ENCODE measurements around the gene CACNA1G. TPM values are rescaled to one million over a fixed set of nuclear protein-coding genes. Genes with fewer than 3 reads are reported as not detected.

CACNA1G gene
- total RNA-seq, 1 donor from 2014 or later: 0.07 TPM

- H3K4me1 Mint-ChIP-seq: no peaks in the 10 kb centered on the region
These were observed 39.1 kb downstream of the CACNA1G start for GRCh38 chr17:50599606-50600005.

GRCh38 chr17:50601823-50602375 is 41.4 kb downstream of the CACNA1G start:
- Mint-ChIP-seq H3K27me3 (peaks cover 11% of the 10 kb centered on the region), H3K9me3 (no peaks in the 10 kb centered on the region), H3K36me3 (ENCODE audit: low read depth) (no peaks in the 10 kb centered on the region), H3K4me3 (no peak overlapping the region), H3K4me1 (no peaks in the 10 kb centered on the region), H3K27ac (no peak overlapping the region)
- intact Hi-C loops (cut with micrococcal nuclease): no loop called here
- no peak for DNase-seq

More at GRCh38 chr17:50599606-50600005, 39.1 kb downstream of the CACNA1G start:
- Mint-ChIP-seq H3K4me3 (no peak overlapping the region), H3K36me3 (ENCODE audit: low read depth) (no peaks in the 10 kb centered on the region), H3K27me3 (no peaks in the 10 kb centered on the region), H3K27ac (no peak overlapping the region), H3K9me3 (no peaks in the 10 kb centered on the region)
- no peak for DNase-seq
- intact Hi-C loops (cut with micrococcal nuclease): no loop called here

- no peaks in the 10 kb centered on the region for H3K4me1 Mint-ChIP-seq
These were observed 42.3 kb downstream of the CACNA1G start for GRCh38 chr17:50602836-50603235.

GRCh38 chr17:50603340-50603739 is 42.8 kb downstream of the CACNA1G start:
- Mint-ChIP-seq H3K9me3 (no peaks in the 10 kb centered on the region), H3K36me3 (ENCODE audit: low read depth) (no peaks in the 10 kb centered on the region), H3K4me3 (no peak overlapping the region), H3K27ac (no peak overlapping the region), H3K27me3 (peaks cover 13% of the 10 kb centered on the region), H3K4me1 (no peaks in the 10 kb centered on the region)
- intact Hi-C loops (cut with micrococcal nuclease): no loop called here
- DNase-seq: no peak

More at GRCh38 chr17:50602836-50603235, 42.3 kb downstream of the CACNA1G start:
- no peaks in the 10 kb centered on the region for H3K36me3 Mint-ChIP-seq (ENCODE audit: low read depth)
- H3K27ac Mint-ChIP-seq: no peak overlapping the region
- no peak overlapping the region for H3K4me3 Mint-ChIP-seq
- peaks cover 13% of the 10 kb centered on the region for H3K27me3 Mint-ChIP-seq
- no peaks in the 10 kb centered on the region for H3K9me3 Mint-ChIP-seq
- no peak for DNase-seq
- intact Hi-C loops (cut with micrococcal nuclease): no loop called here

GRCh38 chr17:50604513-50604912 is 44.0 kb downstream of the CACNA1G start:
- intact Hi-C loops (cut with micrococcal nuclease): no loop called here
- H3K4me3 Mint-ChIP-seq: no peak overlapping the region

GRCh38 chr17:50605429-50605828 is 44.9 kb downstream of the CACNA1G start:
- DNase-seq: no peak
- intact Hi-C loops (cut with micrococcal nuclease): no loop called here
- no peaks in the 10 kb centered on the region for H3K36me3 Mint-ChIP-seq (ENCODE audit: low read depth)
- no peaks in the 10 kb centered on the region for H3K4me1 Mint-ChIP-seq
- H3K9me3 Mint-ChIP-seq: no peaks in the 10 kb centered on the region
- no peak overlapping the region for H3K27ac Mint-ChIP-seq
- H3K4me3 Mint-ChIP-seq: no peak overlapping the region
- H3K27me3 Mint-ChIP-seq: peaks cover 13% of the 10 kb centered on the region

More at GRCh38 chr17:50604513-50604912, 44.0 kb downstream of the CACNA1G start:
- Mint-ChIP-seq H3K27me3 (peaks cover 13% of the 10 kb centered on the region), H3K36me3 (ENCODE audit: low read depth) (no peaks in the 10 kb centered on the region), H3K27ac (no peak overlapping the region), H3K9me3 (no peaks in the 10 kb centered on the region), H3K4me1 (no peaks in the 10 kb centered on the region)
- DNase-seq: no peak

- H3K9me3 Mint-ChIP-seq: no peaks in the 10 kb centered on the region
- DNase-seq: no peak
- H3K27me3 Mint-ChIP-seq: peaks cover 13% of the 10 kb centered on the region
- no peak overlapping the region for H3K4me3 Mint-ChIP-seq
- H3K36me3 Mint-ChIP-seq (ENCODE audit: low read depth): no peaks in the 10 kb centered on the region
- intact Hi-C loops (cut with micrococcal nuclease): no loop called here
- no peak overlapping the region for H3K27ac Mint-ChIP-seq
- H3K4me1 Mint-ChIP-seq: no peaks in the 10 kb centered on the region
These were observed 47.1 kb downstream of the CACNA1G start for GRCh38 chr17:50607522-50608175.

GRCh38 chr17:50608700-50609379 is 48.3 kb downstream of the CACNA1G start:
- intact Hi-C loops (cut with micrococcal nuclease): no loop called here
- Mint-ChIP-seq H3K4me1 (no peaks in the 10 kb centered on the region), H3K4me3 (no peak overlapping the region), H3K9me3 (no peaks in the 10 kb centered on the region), H3K36me3 (ENCODE audit: low read depth) (no peaks in the 10 kb centered on the region), H3K27me3 (peaks cover 13% of the 10 kb centered on the region), H3K27ac (no peak overlapping the region)
- no peak for DNase-seq

- no peaks in the 10 kb centered on the region for H3K9me3 Mint-ChIP-seq
- no peak for DNase-seq
- intact Hi-C loops (cut with micrococcal nuclease): no loop called here
- H3K36me3 Mint-ChIP-seq (ENCODE audit: low read depth): no peaks in the 10 kb centered on the region
- peaks cover 16% of the 10 kb centered on the region for H3K27me3 Mint-ChIP-seq
- H3K4me3 Mint-ChIP-seq: no peak overlapping the region
- H3K4me1 Mint-ChIP-seq: peaks cover 5% of the 10 kb centered on the region
- no peak overlapping the region for H3K27ac Mint-ChIP-seq
These were observed 49.0 kb downstream of the CACNA1G start for GRCh38 chr17:50609380-50610074.

- H3K9me3 Mint-ChIP-seq: no peaks in the 10 kb centered on the region
- no peak for DNase-seq
- no peak overlapping the region for H3K4me3 Mint-ChIP-seq
- peaks cover 5% of the 10 kb centered on the region for H3K4me1 Mint-ChIP-seq
- H3K27ac Mint-ChIP-seq: no peak overlapping the region
- H3K27me3 Mint-ChIP-seq: peaks cover 8% of the 10 kb centered on the region
- intact Hi-C loops (cut with micrococcal nuclease): no loop called here
- H3K36me3 Mint-ChIP-seq (ENCODE audit: low read depth): no peaks in the 10 kb centered on the region
These were observed 51.1 kb downstream of the CACNA1G start for GRCh38 chr17:50611634-50612033.

GRCh38 chr17:50612281-50612680 is 51.8 kb downstream of the CACNA1G start:
- H3K36me3 Mint-ChIP-seq (ENCODE audit: low read depth): no peaks in the 10 kb centered on the region
- no peak for DNase-seq
- intact Hi-C loops (cut with micrococcal nuclease): no loop called here
- H3K27ac Mint-ChIP-seq: no peak overlapping the region
- H3K4me1 Mint-ChIP-seq: peaks cover 5% of the 10 kb centered on the region
- H3K9me3 Mint-ChIP-seq: no peaks in the 10 kb centered on the region
- H3K27me3 Mint-ChIP-seq: peaks cover 4% of the 10 kb centered on the region
- no peak overlapping the region for H3K4me3 Mint-ChIP-seq

- Mint-ChIP-seq H3K4me1 (peaks cover 5% of the 10 kb centered on the region), H3K4me3 (no peak overlapping the region), H3K9me3 (no peaks in the 10 kb centered on the region), H3K36me3 (ENCODE audit: low read depth) (no peaks in the 10 kb centered on the region), H3K27me3 (peaks cover 4% of the 10 kb centered on the region), H3K27ac (no peak overlapping the region)
- intact Hi-C loops (cut with micrococcal nuclease): no loop called here
- no peak for DNase-seq
These were observed 52.8 kb downstream of the CACNA1G start for GRCh38 chr17:50613007-50613992.

- no peak for DNase-seq
- Mint-ChIP-seq H3K4me3 (no peak overlapping the region), H3K9me3 (no peaks in the 10 kb centered on the region), H3K4me1 (peaks cover 5% of the 10 kb centered on the region), H3K36me3 (ENCODE audit: low read depth) (no peaks in the 10 kb centered on the region), H3K27ac (peak overlapping the region; percentile 26), H3K27me3 (peaks cover 4% of the 10 kb centered on the region)
- intact Hi-C loops (cut with micrococcal nuclease): no loop called here
These were observed 54.0 kb downstream of the CACNA1G start for GRCh38 chr17:50614471-50615051.
